Left lung (tissue), 10 donors: Measurements from ENCODE around the gene BLOC1S4. TPM values are rescaled to one million over a fixed set of nuclear protein-coding genes. Genes with fewer than 3 reads are reported as not detected.

Experiments used
- ATAC-seq: fragments of 200-7000 bp; cut with Tn5 transposase; one replicate; pipeline ENCODE4 v1.9.1; 2020; ENCODE audit warnings: moderate library complexity
- DNase-seq, 4 donors: peaks; one replicate each; pipeline ENCODE4 v3.0.0-alpha.2; 2013 to 2020
- H3K27ac ChIP-seq, 2 donors: fragments of 200-600 bp; sonication (generic) in 1 of 2; one replicate each; pipeline versions ENCODE4 v1.5.0 to v1.8.0; 2020 to 2021
- H3K27me3 ChIP-seq, 2 donors: fragments of 200-600 bp; sonication (generic) in 1 of 2; one replicate each; pipeline versions ENCODE4 v1.5.0 to v1.8.0; 2020 to 2021
- H3K36me3 ChIP-seq, 2 donors: fragments of 200-600 bp; sonication (generic) in 1 of 2; one replicate each; pipeline versions ENCODE4 v1.5.0 to v1.8.0; 2020 to 2021
- H3K4me1 ChIP-seq, 2 donors: fragments of 200-600 bp; one replicate each; pipeline ENCODE4 v1.8.0; 2021
- H3K4me3 ChIP-seq, 2 donors: fragments of 200-600 bp; sonication (generic) in 1 of 2; one replicate each; pipeline versions ENCODE4 v1.5.0 to v1.8.0; 2020 to 2021; ENCODE audit warnings: mild to moderate bottlenecking in 1 of 2
- H3K9me3 ChIP-seq, 2 donors: fragments of 200-600 bp; sonication (generic) in 1 of 2; one replicate each; pipeline versions ENCODE4 v1.5.0 to v1.8.0; 2020 to 2021
- CTCF ChIP-seq, 2 donors: fragments of 200-600 bp; sonication (generic) in 1 of 2; IDR thresholded peaks; one replicate each; pipeline versions ENCODE4 v1.5.0 to v1.8.0; 2021; ENCODE audit warnings: antibody characterized with exemption in 2 of 2
- intact Hi-C, 2 donors: fragments of 100-400 bp; cut with DNase I; formaldehyde crosslinking; loops; one replicate each; pipeline versions ENCODE4 v1.11.2 to v1.14.2; 2022
- polyA plus RNA-seq, 6 donors: library from polyadenylated mRNA; unstranded; fragments of 120-200 nt; gene quantifications; one replicate each; pipeline ENCODE4 v1.2.1, GENCODE V29; 2013; ENCODE audit not compliant: insufficient read length in 6 of 6
- total RNA-seq, 2 donors: library from RNA; stranded (reverse); fragmentation: NEBNext Ultra II Directional; extraction: Animal tissue kit (Norgen Biotek cat#: 25700); gene quantifications; one replicate each; pipeline ENCODE4 v1.2.1, GENCODE V29; 2021
- donor health status: DM: no; HTN: yes; CAD: no.
- donor health status: DM: no; HTN: no; CAD: no.

Gene BLOC1S4
- total and polyA plus RNA-seq, 8 donors: 9.0 to 12.8 (median 10.9) TPM

DNA sequence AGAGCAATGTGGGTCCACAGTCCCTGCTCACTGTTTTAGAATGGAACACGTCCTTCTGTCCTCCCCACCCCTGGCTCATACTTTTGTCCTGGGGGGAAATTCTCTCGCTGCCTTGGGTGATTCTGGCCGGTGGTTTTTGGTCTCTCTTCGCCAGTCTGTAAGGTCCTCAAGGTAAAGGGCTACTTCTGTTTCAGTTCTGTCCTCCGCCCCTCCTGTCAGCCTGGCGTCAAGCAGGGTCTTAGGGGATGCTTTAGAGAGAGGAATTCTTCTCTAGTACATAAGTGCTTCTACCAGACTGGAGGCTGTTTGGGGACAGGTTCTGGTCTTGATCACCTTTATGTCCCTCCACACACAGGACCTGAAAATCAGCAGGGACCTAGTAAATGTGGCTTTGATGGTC lies 5.7 kb upstream of the BLOC1S4 start:
- ATAC-seq: peak; percentile 2
- Histone ChIP-seq H3K27ac (peak overlapping the region; percentile 51 to 89), H3K27me3 (no peaks in the 10 kb centered on the region), H3K9me3 (no peaks in the 10 kb centered on the region), H3K36me3 (peaks cover 0 to 10% of the 10 kb centered on the region in 2 donors), H3K4me1 (peaks cover 26 to 56% of the 10 kb centered on the region in 2 donors), H3K4me3 (peak overlapping the region; percentile 94 to 97)
- intact Hi-C loops: no loop called here
- no peak for DNase-seq
- TF ChIP-seq CTCF (IDR thresholded peaks at IDR 0.05): no peak

GRCh38 chr4:6710996-6711395 lies 5.0 kb upstream of the BLOC1S4 start:
- H3K4me1 ChIP-seq: peaks cover 26 to 54% of the 10 kb centered on the region in 2 donors
- peaks cover 0 to 10% of the 10 kb centered on the region in 2 donors for H3K36me3 ChIP-seq
- H3K4me3 ChIP-seq: no peak overlapping the region
- no peak for TF ChIP-seq CTCF (IDR thresholded peaks at IDR 0.05)
- H3K27me3 ChIP-seq: no peaks in the 10 kb centered on the region
- no peak for DNase-seq
- ATAC-seq: no peak
- peak overlapping the region in 1 of 2 donors; percentile 89 for H3K27ac ChIP-seq
- intact Hi-C loops: no loop called here
- no peaks in the 10 kb centered on the region for H3K9me3 ChIP-seq

- intact Hi-C loops: no loop called here
- ATAC-seq (no peak), DNase-seq (no peak)
- H3K4me3 ChIP-seq: no peak overlapping the region
- H3K9me3 ChIP-seq: no peaks in the 10 kb centered on the region
- H3K36me3 ChIP-seq: no peaks in the 10 kb centered on the region
- H3K27ac ChIP-seq: no peak overlapping the region
- no peaks in the 10 kb centered on the region for H3K27me3 ChIP-seq
- TF ChIP-seq CTCF (IDR thresholded peaks at IDR 0.05): no peak
- peaks cover 14 to 40% of the 10 kb centered on the region in 2 donors for H3K4me1 ChIP-seq
Measured at GRCh38 chr4:6714954-6715353, 1.0 kb upstream of the BLOC1S4 start.

DNA sequence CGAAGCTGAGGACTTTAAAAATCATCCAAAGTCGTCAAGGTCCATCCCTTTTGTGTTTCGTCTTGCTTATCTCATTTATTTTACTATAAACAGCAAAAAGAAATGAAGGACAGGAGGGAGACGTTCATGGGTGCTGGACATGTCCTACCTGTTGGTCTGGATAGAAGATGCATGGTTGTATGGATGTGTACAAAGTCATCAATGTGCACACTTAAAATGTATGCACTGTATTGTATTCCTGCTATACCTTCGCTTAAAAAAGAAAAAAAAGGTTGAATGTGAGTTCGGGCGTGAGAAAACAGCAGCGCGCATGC lies 313 bp upstream of the BLOC1S4 start:
- Histone ChIP-seq H3K27me3 (no peaks in the 10 kb centered on the region), H3K9me3 (no peaks in the 10 kb centered on the region), H3K4me3 (peak overlapping the region; percentile 83), H3K4me1 (peaks cover 8 to 39% of the 10 kb centered on the region in 2 donors), H3K27ac (peak overlapping the region; percentile 93 to 95), H3K36me3 (no peaks in the 10 kb centered on the region)
- intact Hi-C loops: no loop called here
- ATAC-seq (no peak), DNase-seq (no peak)
- TF ChIP-seq CTCF (IDR thresholded peaks at IDR 0.05): no peak

GRCh38 chr4:6716958-6717655 lies 1.1 kb downstream of the BLOC1S4 start:
- H3K4me1 ChIP-seq: peaks cover 8 to 32% of the 10 kb centered on the region in 2 donors
- DNase-seq (peak in 1 of 4 donors; percentile 10), ATAC-seq (no peak)
- TF ChIP-seq CTCF (IDR thresholded peaks at IDR 0.05): no peak
- H3K4me3 ChIP-seq: peak overlapping the region; percentile 83
- H3K27ac ChIP-seq: peak overlapping the region; percentile 93 to 95
- no peaks in the 10 kb centered on the region for H3K9me3 ChIP-seq
- no peaks in the 10 kb centered on the region for H3K36me3 ChIP-seq
- intact Hi-C loops: no loop called here
- H3K27me3 ChIP-seq: no peaks in the 10 kb centered on the region
